Adrenal gland (tissue), 12 donors: ENCODE data around the gene PRPH. TPM values are rescaled to one million over a fixed set of nuclear protein-coding genes. Genes with fewer than 3 reads are reported as not detected.
A peak's percentile ranks its signal among the peaks of the same experiment; 100 is the strongest.
"Not testable (repeated sequence)": the region's sequence is repeated elsewhere in the genome, so short reads cannot be mapped to it uniquely, and the experiment has no call there.

Source experiments
- DNase-seq, 7 donors: peaks; one replicate each; pipeline ENCODE4 v3.0.0-alpha.2; 2019 to 2020
- H3K27ac ChIP-seq, 5 donors: fragments of 200-600 bp; sonication (generic) in 4 of 5; 1 replicate in 3 of 5; 2 replicates in 2 of 5; pipeline versions ENCODE4 v1.5.1 to v1.8.0; 2016 to 2020; ENCODE audit warnings: mild to moderate bottlenecking in 1 of 5
- H3K27me3 ChIP-seq: fragments of 200-600 bp; 2 replicates; pipeline ENCODE4 v1.8.0; 2021
- H3K36me3 ChIP-seq, 2 donors: fragments of 200-600 bp; replicated peaks in 1 of 2; 1 replicate in 1 of 2; 2 replicates in 1 of 2; pipeline versions ENCODE4 v1.5.1 to v1.8.0; 2018 to 2022
- H3K4me1 ChIP-seq, 2 donors: fragments of 200-600 bp; replicated peaks in 1 of 2; 1 replicate in 1 of 2; 2 replicates in 1 of 2; pipeline versions ENCODE4 v1.5.1 to v1.8.0; 2018 to 2021
- H3K4me3 ChIP-seq, 4 donors: fragments of 200-600 bp; sonication (generic) in 3 of 4; one replicate each; pipeline ENCODE4 v1.5.1; 2016 to 2018
- H3K9me3 ChIP-seq, 3 donors: fragments of 200-600 bp; sonication (generic) in 1 of 3; replicated peaks in 1 of 3; 1 replicate in 2 of 3; 2 replicates in 1 of 3; pipeline versions ENCODE4 v1.5.1 to v1.8.0; 2016 to 2021
- CTCF ChIP-seq, 6 experiments: fragments of 450-650 bp in 4 of 6; fragments of 200-600 bp in 2 of 6; sonication (generic) in 1 of 6; IDR thresholded peaks; 1 replicate in 5 of 6; 2 replicates in 1 of 6; pipeline versions ENCODE4 v1.5.1 to v1.8.0; 2016 to 2021; ENCODE audit warnings: antibody characterized with exemption in 6 of 6, mild to moderate bottlenecking in 2 of 6, moderate library complexity in 1 of 6
- POLR2A ChIP-seq, 2 donors: fragments of 450-650 bp; IDR thresholded peaks; one replicate each; pipeline ENCODE4 v1.6.1; 2017; ENCODE audit warnings: antibody characterized with exemption in 2 of 2, mild to moderate bottlenecking in 2 of 2, moderate library complexity in 1 of 2
- WGBS, 4 donors: extraction: QIAGEN DNeasy Blood & Tissue Kit in 2 of 4; methylation state at CpG; one replicate each; pipeline versions ENCODE4 v1.1.5 to v1.1.7; 2013 to 2017; 5-methylcytosine and 5-hydroxymethylcytosine counted together
- intact Hi-C, 2 donors: fragments of 100-400 bp; cut with DNase I; formaldehyde crosslinking; loops; one replicate each; pipeline versions ENCODE4 v1.14.1 to v1.15.0; 2022 to 2023
- polyA plus RNA-seq, 3 donors: library from polyadenylated mRNA; stranded (reverse); fragments of 200-250 nt in 2 of 3; fragments of 350-450 nt in 1 of 3; fragmentation: Illumina TruSeq in 1 of 3; extraction: RNeasy Lipid Tissue Mini Kit (QIAGEN cat#74804) in 1 of 3; gene quantifications; one replicate each; pipeline ENCODE4 v1.2.3, GENCODE V29; 2013 to 2014
- total RNA-seq, 9 donors: library from RNA; depleted of rRNA in 4 of 9; stranded (reverse); fragments of >200 nt in 4 of 9; fragments of 120-200 nt in 1 of 9; fragmentation: NEBNext Ultra II Directional in 1 of 9; extraction: Animal tissue kit (Norgen Biotek cat#: 25700) in 1 of 9; gene quantifications; one replicate each; pipeline versions ENCODE4 v1.1.0 to v1.2.4, GENCODE V29; 2013 to 2023
- donor health status: healthy with polysubstance abuse.
- donor health status: Bipolar disorder and iron deficiency.
- donor health status: DM: yes; HTN: yes; CAD: no.
- donor health status: DM: no; HTN: no; CAD: no.
- donor health status: DM: no; HTN: no; CAD: no.
- donor health status: DM: yes; HTN: yes; CAD: no.

The PRPH gene
- total and polyA plus RNA-seq, 12 donors = 0.16 to 27.8 (median 5.9) TPM; not detected in 3

- no peak for TF ChIP-seq CTCF (IDR thresholded peaks at IDR 0.05)
- TF ChIP-seq POLR2A (IDR thresholded peaks at IDR 0.05) = no peak
- no peak for DNase-seq
- H3K27me3 ChIP-seq = no peaks in the 10 kb centered on the region
- 71 to 77% (median 72%) methylated on average over 10 to 11 of the region's 11 CpGs for WGBS, 4 donors
- no peaks in the 10 kb centered on the region for H3K36me3 ChIP-seq
- intact Hi-C loops = no loop called here
- peaks cover 6 to 22% of the 10 kb centered on the region in 2 donors for H3K4me1 ChIP-seq
- no peaks in the 10 kb centered on the region for H3K9me3 ChIP-seq
- peak overlapping the region in 2 of 5 donors; percentile 26 to 28 for H3K27ac ChIP-seq
- no peak overlapping the region for H3K4me3 ChIP-seq
Measured at GRCh38 chr12:49255857-49256637, 38.9 kb upstream of the PRPH start.

GRCh38 chr12:49257508-49258184 is 37.3 kb upstream of the PRPH start:
- H3K9me3 ChIP-seq, DNase-seq, intact Hi-C loops, H3K27me3 ChIP-seq, H3K4me3 ChIP-seq, H3K36me3 ChIP-seq, H3K27ac ChIP-seq: not testable (repeated sequence)
- H3K4me1 ChIP-seq = peaks cover 6 to 22% of the 10 kb centered on the region in 2 donors
- WGBS, 4 donors = 86 to 97% (median 91%) methylated on average over 10 of the region's 10 CpGs

GRCh38 chr12:49259452-49259851 is 35.5 kb upstream of the PRPH start:
- intact Hi-C loops = no loop called here
- no peaks in the 10 kb centered on the region for H3K27me3 ChIP-seq
- no peak for DNase-seq
- H3K4me1 ChIP-seq = peaks cover 11 to 32% of the 10 kb centered on the region in 2 donors
- TF ChIP-seq CTCF (IDR thresholded peaks at IDR 0.05) (no peak), POLR2A (IDR thresholded peaks at IDR 0.05) (no peak)
- H3K9me3 ChIP-seq = no peaks in the 10 kb centered on the region
- 84 to 95% (median 89%) methylated on average over 4 of the region's 4 CpGs for WGBS, 4 donors
- no peak overlapping the region for H3K4me3 ChIP-seq
- no peak overlapping the region for H3K27ac ChIP-seq
- no peaks in the 10 kb centered on the region for H3K36me3 ChIP-seq

GRCh38 chr12:49260166-49260565 is 34.8 kb upstream of the PRPH start:
- intact Hi-C loops = no loop called here
- H3K36me3 ChIP-seq = no peaks in the 10 kb centered on the region
- WGBS, 4 donors = 30 to 60% (median 46%) methylated on average over 3 of the region's 3 CpGs

More at GRCh38 chr12:49260166-49260565, 34.8 kb upstream of the PRPH start:
- Histone ChIP-seq H3K27ac (no peak overlapping the region), H3K27me3 (no peaks in the 10 kb centered on the region), H3K4me3 (no peak overlapping the region), H3K4me1 (peaks cover 11 to 32% of the 10 kb centered on the region in 2 donors), H3K9me3 (no peaks in the 10 kb centered on the region)
- no peak for TF ChIP-seq POLR2A (IDR thresholded peaks at IDR 0.05)
- TF ChIP-seq CTCF (IDR thresholded peaks at IDR 0.05) = no peak
- DNase-seq = no peak
